ENCODE data around the gene PPP2R2B. TPM values are rescaled to one million over a fixed set of nuclear protein-coding genes. Genes with fewer than 3 reads are reported as not detected.
A peak's percentile ranks its signal among the peaks of the same experiment; 100 is the strongest.
"Not testable (repeated sequence)": the region's sequence is repeated elsewhere in the genome, so short reads cannot be mapped to it uniquely, and the experiment has no call there.

PPP2R2B gene
- total RNA-seq, 1 donor from 2014 or later, result not detected

DNA sequence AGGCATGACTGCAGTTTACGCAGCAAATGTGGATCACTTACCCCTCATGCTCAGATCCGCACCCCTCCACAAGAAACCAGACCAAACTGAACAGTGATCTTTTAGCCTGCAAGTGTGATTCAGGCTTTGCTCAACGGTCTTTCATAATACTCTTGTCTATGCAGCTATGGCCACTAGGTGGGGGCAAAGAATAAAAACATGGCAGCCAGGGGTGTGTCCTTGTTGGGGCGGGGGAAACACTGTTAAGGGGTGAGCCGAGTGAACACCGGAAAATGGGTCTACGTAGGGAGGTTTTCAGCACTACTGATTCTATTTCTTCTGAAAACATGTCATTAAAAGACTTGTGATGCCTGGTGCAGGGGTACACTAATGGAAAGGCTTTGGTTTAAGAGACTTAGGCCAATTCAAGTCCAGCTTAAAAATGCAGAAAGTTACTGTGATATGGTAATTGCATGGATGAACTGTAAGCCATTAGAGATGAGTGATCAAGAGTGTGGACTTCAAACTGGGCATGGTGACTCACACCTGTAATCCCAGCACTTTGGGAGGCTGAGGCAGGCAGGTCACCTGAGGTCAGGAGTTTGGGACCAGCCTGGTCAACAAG lies 312.7 kb downstream of the PPP2R2B start:
- H3K36me3 Mint-ChIP-seq (ENCODE audit: low read depth), result no peaks in the 10 kb centered on the region
- H3K4me1 Mint-ChIP-seq, result peaks cover 2% of the 10 kb centered on the region
- no peaks in the 10 kb centered on the region for H3K9me3 Mint-ChIP-seq
- peak; percentile 81 for DNase-seq
- intact Hi-C loops (cut with micrococcal nuclease), result no loop called here
- no peak overlapping the region for H3K4me3 Mint-ChIP-seq
- H3K27ac Mint-ChIP-seq, result no peak overlapping the region
- peaks cover 3% of the 10 kb centered on the region for H3K27me3 Mint-ChIP-seq

DNA sequence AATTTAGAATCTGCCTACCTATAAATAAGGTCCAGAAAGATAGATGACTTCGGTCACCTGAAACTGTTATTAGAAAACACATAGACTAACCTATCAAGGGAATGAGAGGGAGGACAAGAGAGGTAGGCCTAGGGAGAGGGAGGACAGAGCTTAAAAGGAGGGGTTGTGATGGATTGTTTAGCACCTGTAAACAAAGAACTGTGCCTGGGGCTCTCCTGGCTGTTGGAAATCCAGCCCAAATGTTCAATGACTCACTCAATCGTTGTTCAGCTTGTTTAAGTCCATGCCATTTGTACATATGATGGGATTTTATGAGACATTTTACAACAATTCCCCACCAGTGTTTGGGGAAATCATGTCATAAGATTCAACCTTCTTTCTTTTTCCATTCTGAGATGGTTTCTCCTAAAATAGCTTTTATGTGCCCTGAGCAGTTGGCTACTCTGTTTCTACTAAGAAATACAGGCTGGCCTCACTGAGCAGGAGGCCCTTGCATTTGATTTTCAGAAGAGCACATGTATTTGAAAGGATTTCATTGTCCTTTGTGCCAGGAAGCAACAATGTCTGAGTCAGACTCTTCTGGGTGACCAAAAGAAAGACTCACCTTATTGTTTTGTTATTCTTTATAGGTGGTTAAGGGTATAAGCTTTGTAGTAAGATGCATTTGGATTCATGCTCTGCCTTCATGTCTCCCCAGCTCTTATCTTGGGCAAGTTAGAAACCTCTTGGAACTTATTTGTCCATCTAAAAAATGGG lies 314.4 kb downstream of the PPP2R2B start:
- no peak overlapping the region for H3K4me3 Mint-ChIP-seq
- no peaks in the 10 kb centered on the region for H3K36me3 Mint-ChIP-seq (ENCODE audit: low read depth)
- intact Hi-C loops (cut with micrococcal nuclease), result no loop called here
- peaks cover 2% of the 10 kb centered on the region for H3K4me1 Mint-ChIP-seq
- H3K27me3 Mint-ChIP-seq, result peaks cover 5% of the 10 kb centered on the region
- DNase-seq, result no peak
- no peaks in the 10 kb centered on the region for H3K9me3 Mint-ChIP-seq
- no peak overlapping the region for H3K27ac Mint-ChIP-seq

DNA sequence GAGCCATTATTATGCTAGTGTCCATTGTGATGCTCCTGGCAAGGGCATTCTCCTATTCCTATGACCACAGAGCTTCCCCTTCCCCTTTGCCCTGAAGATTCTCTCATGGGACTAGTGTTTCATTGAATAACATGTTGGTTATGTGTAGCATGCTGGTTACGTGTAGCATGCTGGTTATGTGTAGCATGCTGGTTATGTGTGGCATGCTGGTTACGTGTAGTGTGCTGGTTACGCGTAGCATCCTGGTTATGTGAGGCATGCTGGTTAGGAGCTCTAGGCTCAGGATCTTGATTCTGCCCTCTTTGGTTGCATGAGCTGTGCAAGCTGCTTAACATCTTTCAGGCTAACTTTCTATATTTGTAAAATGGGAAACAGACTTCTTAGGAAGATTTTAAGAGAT lies 316.1 kb downstream of the PPP2R2B start:
- Mint-ChIP-seq H3K36me3 (ENCODE audit: low read depth) (no peaks in the 10 kb centered on the region), H3K9me3 (no peaks in the 10 kb centered on the region), H3K27ac (no peak overlapping the region), H3K4me1 (peaks cover 2% of the 10 kb centered on the region), H3K4me3 (no peak overlapping the region), H3K27me3 (peaks cover 3% of the 10 kb centered on the region)
- no peak for DNase-seq
- intact Hi-C loops (cut with micrococcal nuclease), result no loop called here

DNA sequence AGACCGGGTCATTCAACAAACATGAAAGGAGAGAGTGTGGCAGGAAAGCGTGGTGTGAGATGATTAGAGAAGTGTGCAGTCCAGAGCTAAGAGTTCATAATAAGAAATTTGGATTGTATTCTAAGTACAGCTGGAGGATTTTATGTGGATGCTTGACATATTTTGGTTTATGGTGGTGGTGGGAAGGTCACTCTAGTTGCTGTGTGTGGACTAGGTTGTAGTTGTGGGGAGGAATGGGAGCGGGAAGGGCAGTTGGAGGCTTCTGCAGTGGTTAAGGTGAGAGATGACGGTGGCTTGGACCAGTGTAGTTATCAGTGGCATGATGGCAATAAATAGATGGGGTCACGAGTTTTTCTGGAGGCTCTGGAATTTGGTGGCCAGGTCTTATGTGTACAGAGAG lies 316.8 kb downstream of the PPP2R2B start:
- intact Hi-C loops (cut with micrococcal nuclease), result no loop called here
- Mint-ChIP-seq H3K36me3 (ENCODE audit: low read depth) (no peaks in the 10 kb centered on the region), H3K4me3 (no peak overlapping the region), H3K27me3 (peaks cover 3% of the 10 kb centered on the region), H3K4me1 (peaks cover 2% of the 10 kb centered on the region), H3K9me3 (no peaks in the 10 kb centered on the region), H3K27ac (no peak overlapping the region)
- DNase-seq, result no peak

DNA sequence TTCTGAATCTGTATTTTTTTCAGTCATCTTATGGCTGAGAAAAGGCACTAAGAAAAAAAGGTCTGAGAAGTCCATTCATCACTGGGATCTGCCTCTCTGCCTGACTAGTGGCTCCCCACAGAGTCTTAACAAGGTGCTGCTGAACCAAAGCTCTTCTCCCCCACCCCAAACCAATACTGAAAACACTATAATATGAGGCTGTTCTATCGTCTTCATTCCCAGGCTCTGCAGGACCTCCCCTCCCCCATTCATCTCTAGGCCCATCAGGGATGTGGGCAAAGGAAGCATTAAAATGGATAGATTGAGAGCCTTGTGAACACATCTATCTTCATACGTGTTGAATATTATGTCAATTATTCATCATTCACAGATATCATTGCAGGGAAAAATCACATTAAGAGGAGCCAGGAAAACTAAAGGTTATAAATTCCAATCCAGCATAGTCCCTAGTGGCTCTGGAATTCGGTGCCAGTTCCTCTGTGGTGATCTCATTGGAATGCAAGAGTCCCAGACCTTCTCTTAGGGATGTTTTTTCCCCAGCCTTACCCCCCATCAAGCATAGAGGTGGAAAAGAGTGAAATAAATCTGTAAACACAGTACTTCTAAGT lies 318.2 kb downstream of the PPP2R2B start:
- H3K27me3 Mint-ChIP-seq, result peaks cover 3% of the 10 kb centered on the region
- H3K36me3 Mint-ChIP-seq (ENCODE audit: low read depth), result no peaks in the 10 kb centered on the region
- H3K27ac Mint-ChIP-seq, result no peak overlapping the region
- no peaks in the 10 kb centered on the region for H3K9me3 Mint-ChIP-seq
- DNase-seq, result no peak
- no peak overlapping the region for H3K4me3 Mint-ChIP-seq
- intact Hi-C loops (cut with micrococcal nuclease), result no loop called here
- no peaks in the 10 kb centered on the region for H3K4me1 Mint-ChIP-seq

DNA sequence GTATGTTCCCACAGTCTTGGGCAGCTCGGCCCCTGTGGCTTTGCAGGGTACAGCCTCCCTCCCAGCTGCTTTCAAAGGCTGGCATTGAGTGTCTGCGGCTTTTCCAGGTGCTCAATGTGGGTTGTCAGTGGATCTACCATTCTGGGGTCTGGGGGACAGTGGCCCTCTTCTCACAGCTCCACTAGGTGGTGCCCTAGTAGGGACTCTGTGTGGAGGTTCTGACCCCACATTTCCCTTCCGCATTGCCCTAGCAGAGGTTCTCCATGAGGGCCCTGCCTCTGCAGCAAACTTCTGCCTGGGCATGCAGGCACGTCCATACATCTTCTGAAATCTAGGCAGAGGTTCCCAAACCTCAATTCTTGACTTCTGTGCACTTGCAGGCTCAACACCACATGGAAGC lies 321.7 kb downstream of the PPP2R2B start:
- H3K27ac Mint-ChIP-seq; DNase-seq; H3K36me3 Mint-ChIP-seq (ENCODE audit: low read depth); H3K9me3 Mint-ChIP-seq; H3K4me3 Mint-ChIP-seq; H3K4me1 Mint-ChIP-seq; intact Hi-C loops (cut with micrococcal nuclease): not testable (repeated sequence)
- peaks cover 16% of the 10 kb centered on the region for H3K27me3 Mint-ChIP-seq

DNA sequence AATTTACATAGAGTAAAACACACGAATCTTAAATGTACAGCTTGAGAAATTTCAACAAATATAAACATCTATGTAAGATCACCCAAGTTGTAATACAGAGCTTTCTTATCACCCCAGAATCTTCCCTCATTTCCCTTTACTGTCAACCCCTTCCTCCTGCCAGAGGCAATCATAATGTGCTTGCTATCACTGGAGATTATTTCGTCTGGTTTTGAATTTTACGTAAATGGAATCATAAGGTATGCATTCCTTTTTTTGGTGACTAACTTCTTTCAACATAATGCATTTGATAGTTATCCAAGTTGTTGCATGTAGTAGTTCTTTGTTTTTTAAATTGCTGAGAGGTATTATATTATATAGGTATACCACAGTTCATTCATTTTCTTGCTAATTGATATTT lies 325.1 kb downstream of the PPP2R2B start:
- H3K36me3 Mint-ChIP-seq (ENCODE audit: low read depth), result no peaks in the 10 kb centered on the region
- H3K4me1 Mint-ChIP-seq, result no peaks in the 10 kb centered on the region
- peaks cover 14% of the 10 kb centered on the region for H3K27me3 Mint-ChIP-seq
- intact Hi-C loops (cut with micrococcal nuclease), result no loop called here
- no peak overlapping the region for H3K4me3 Mint-ChIP-seq
- H3K9me3 Mint-ChIP-seq, result no peaks in the 10 kb centered on the region
- no peak overlapping the region for H3K27ac Mint-ChIP-seq
- DNase-seq, result no peak

DNA sequence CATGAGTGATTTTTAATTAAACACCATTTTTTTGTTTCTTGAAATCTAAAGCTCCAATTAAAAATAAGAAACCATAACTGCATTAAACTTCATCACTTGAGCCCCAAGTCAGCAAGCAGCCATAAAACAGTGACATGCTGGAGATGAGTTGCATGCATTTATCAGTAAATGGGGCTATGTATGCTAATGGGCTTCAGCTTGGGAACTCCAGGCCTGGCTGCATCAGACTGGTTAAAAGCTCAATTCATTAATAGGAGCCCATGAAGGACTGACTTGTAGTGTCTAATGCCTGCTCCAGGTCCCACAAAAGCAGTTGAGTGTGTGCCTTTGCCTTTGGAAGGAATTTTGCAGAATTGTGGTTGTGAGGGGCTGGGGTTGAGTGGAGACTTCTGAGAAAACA lies 328.9 kb downstream of the PPP2R2B start:
- Mint-ChIP-seq H3K27me3 (peaks cover 18% of the 10 kb centered on the region), H3K36me3 (ENCODE audit: low read depth) (no peaks in the 10 kb centered on the region), H3K9me3 (no peaks in the 10 kb centered on the region), H3K4me1 (no peaks in the 10 kb centered on the region), H3K27ac (no peak overlapping the region), H3K4me3 (no peak overlapping the region)
- intact Hi-C loops (cut with micrococcal nuclease), result no loop called here
- no peak for DNase-seq

DNA sequence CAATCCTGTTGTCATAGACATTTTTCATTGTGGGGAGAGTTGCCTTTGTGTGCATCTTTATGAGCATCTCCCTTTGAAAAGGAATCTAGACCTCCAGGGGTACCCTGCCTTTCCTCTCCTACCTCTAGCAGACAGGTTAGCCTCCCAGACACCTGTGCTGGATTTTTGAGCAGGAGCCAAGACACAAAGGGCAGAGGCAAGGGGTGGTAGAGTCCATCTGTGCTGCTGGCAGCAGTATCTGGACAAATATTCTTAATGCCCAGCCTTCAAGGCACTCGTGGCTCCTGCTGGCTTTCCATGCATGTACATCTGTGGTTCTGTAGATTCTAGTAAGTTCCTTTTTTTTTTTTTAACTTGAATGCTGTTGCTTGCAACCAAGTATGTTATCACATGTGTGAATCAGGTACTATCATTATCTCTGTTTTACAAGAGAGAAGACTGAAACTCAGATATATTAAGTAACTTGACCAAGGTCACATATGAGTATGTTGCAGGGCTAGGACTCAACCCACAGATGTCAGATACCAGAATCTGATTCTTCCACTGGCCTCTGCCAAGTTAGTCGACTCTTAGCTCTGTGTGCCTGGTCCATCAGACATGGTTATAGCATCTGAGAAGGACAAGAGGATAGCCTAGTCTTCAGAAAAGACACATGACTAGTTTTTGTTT lies 329.6 kb downstream of the PPP2R2B start:
- no peaks in the 10 kb centered on the region for H3K36me3 Mint-ChIP-seq (ENCODE audit: low read depth)
- no peak overlapping the region for H3K4me3 Mint-ChIP-seq
- intact Hi-C loops (cut with micrococcal nuclease), result no loop called here
- H3K4me1 Mint-ChIP-seq, result no peaks in the 10 kb centered on the region
- peaks cover 16% of the 10 kb centered on the region for H3K27me3 Mint-ChIP-seq
- H3K27ac Mint-ChIP-seq, result no peak overlapping the region
- DNase-seq, result no peak
- no peaks in the 10 kb centered on the region for H3K9me3 Mint-ChIP-seq

DNA sequence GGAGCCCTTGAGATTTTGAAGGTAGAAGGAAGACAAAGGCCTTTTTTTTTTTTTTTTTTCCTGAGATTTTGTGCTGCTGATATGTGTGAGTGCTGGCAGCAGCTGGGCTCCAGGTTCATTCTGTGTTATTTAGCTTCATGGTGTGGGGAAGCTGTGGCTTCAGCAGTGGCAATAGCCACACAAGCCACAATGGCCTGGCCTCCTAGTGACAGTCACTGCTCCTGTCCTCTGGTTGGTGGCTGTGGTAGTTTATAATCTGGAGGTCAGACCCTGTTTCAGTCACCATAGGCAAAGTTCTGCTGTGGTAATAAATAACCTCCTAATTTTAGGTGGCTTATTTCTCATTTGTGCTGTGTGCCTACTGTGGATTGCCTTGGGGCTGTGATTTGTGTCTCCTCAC lies 334.3 kb downstream of the PPP2R2B start:
- intact Hi-C loops (cut with micrococcal nuclease), result no loop called here
- no peaks in the 10 kb centered on the region for H3K9me3 Mint-ChIP-seq
- no peak overlapping the region for H3K4me3 Mint-ChIP-seq
- peaks cover 11% of the 10 kb centered on the region for H3K27me3 Mint-ChIP-seq
- no peaks in the 10 kb centered on the region for H3K4me1 Mint-ChIP-seq
- no peak for DNase-seq
- no peaks in the 10 kb centered on the region for H3K36me3 Mint-ChIP-seq (ENCODE audit: low read depth)
- no peak overlapping the region for H3K27ac Mint-ChIP-seq

DNA sequence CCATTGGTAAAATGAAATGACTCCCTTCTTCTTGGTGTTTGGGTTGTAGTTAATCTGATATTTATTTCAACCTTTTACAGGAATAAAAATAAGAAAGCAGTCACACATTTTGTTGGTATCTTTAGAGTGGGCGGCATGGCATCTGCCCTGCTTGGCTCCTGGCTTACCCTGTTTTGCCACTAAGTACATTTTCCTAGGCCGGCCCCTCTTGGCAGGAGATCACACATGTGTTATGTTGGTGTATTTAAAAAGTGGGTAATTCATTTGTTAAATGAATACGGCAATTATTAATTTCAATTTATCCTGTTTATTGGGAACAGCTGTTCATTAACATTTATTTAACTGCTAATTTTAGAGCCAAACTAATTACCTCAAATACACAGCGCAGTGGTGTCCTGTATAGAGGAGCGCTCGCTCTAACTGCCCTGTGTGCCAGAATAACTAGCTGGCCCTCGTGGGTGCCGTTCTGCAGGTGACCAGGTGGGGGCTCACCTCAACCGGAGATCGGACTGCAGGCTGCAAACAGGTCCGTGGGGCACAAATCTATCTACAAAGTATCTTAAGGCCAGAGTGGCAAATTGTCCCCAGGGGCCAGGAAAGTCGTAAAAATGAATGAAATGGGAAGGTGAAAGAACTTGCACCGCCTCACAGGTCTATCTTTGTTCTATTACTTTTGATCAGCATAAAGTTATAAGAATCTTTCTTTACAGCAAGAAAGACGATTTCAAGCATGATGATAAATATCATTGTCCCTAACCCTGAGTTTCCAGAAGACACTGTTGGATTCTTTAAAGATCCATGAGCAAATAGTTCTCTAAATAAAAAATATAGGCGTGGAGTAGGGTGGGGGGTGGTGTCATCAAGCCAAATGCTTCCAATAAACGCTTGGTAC lies 336.4 kb downstream of the PPP2R2B start:
- intact Hi-C loops (cut with micrococcal nuclease), result loop anchor here (1.0 kb wide), 1 partner anchor 9 kb away; no protein-coding TSS in a partner anchor
- H3K4me3 Mint-ChIP-seq, result no peak overlapping the region
- H3K4me1 Mint-ChIP-seq, result no peaks in the 10 kb centered on the region
- no peaks in the 10 kb centered on the region for H3K9me3 Mint-ChIP-seq
- no peak overlapping the region for H3K27ac Mint-ChIP-seq
- H3K36me3 Mint-ChIP-seq (ENCODE audit: low read depth), result no peaks in the 10 kb centered on the region
- H3K27me3 Mint-ChIP-seq, result peaks cover 11% of the 10 kb centered on the region
- DNase-seq, result peak; percentile 88

DNA sequence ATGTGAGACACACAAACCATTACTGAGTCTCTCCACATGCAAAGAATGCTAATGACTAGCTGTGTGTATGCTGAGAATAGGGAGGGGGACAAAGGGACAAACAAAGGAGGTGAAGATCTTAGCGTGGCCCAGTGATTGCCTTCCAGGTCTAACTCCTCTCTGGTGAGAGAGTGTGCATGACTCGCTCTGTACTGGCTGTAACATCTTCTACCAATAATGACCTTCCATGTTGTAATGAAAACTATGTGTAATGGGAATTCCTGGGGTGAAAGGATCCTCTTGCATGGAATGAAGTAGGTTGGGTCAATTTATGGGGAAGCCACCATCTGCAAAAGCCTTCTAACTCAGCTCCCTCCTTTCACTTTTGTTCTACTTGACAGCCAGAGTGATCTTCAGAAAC lies 338.1 kb downstream of the PPP2R2B start:
- peaks cover 9% of the 10 kb centered on the region for H3K27me3 Mint-ChIP-seq
- intact Hi-C loops (cut with micrococcal nuclease), result no loop called here

DNA sequence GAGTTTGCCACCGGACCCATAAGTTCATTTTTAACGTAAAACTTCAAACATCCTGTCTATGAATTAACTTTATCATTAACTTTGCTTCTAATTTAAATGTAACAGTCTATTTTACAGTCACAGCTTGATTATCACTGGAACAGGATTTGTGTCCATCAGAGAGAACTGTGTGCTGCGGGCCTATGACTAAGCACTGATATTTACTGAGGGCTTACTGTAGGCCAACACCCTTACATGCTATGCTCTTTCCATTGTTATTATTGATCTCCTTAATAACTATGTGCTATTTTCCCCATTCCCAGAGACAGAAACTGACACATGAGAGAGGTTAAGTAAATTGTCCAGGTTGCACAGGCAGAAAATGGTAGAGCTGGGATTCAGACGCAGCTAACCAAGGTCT lies 338.6 kb downstream of the PPP2R2B start:
- peaks cover 9% of the 10 kb centered on the region for H3K27me3 Mint-ChIP-seq
- no peaks in the 10 kb centered on the region for H3K9me3 Mint-ChIP-seq
- intact Hi-C loops (cut with micrococcal nuclease), result loop anchor here (10.0 kb wide), 1 partner anchor 125 kb away; no protein-coding TSS in a partner anchor
- no peak overlapping the region for H3K4me3 Mint-ChIP-seq
- H3K4me1 Mint-ChIP-seq, result no peaks in the 10 kb centered on the region
- H3K36me3 Mint-ChIP-seq (ENCODE audit: low read depth), result no peaks in the 10 kb centered on the region
- no peak overlapping the region for H3K27ac Mint-ChIP-seq
- DNase-seq, result no peak

More for the DNA sequence above, 338.1 kb downstream of the PPP2R2B start:
- no peak for DNase-seq
- H3K9me3 Mint-ChIP-seq, result no peaks in the 10 kb centered on the region
- no peak overlapping the region for H3K27ac Mint-ChIP-seq
- no peaks in the 10 kb centered on the region for H3K4me1 Mint-ChIP-seq
- no peaks in the 10 kb centered on the region for H3K36me3 Mint-ChIP-seq (ENCODE audit: low read depth)
- no peak overlapping the region for H3K4me3 Mint-ChIP-seq
